ENCODE results near the gene GNG4. TPM values are rescaled to one million over a fixed set of nuclear protein-coding genes. Genes with fewer than 3 reads are reported as not detected.

GNG4 gene
- total and polyA plus RNA-seq, 2 donors (not counting 3 experiments of a cell fraction or from before 2014, with no cell fraction given), result 0.10 TPM; not detected in 1

- no TSS peak for BruUV-seq (replicated peaks)
- dilution Hi-C loops (cut with MboI; ENCODE audit: extremely low pct_ligation_motif_present, low sequenced_read_pairs) (no loop called here), intact Hi-C loops (cut with micrococcal nuclease) (no loop called here)
- Histone ChIP-seq H2AFZ (ENCODE audit: low read depth, low read length) (no peak overlapping the region), H3K27me3 (ENCODE audit: control insufficient read depth in 2 of 2, insufficient read depth in 2 of 2, low read length in 2 of 2) (no peaks in the 10 kb centered on the region), H3K4me3 (replicated peaks in 1 of 3; ENCODE audit: insufficient read depth in 1 of 3, low read depth in 1 of 3, low read length in 3 of 3) (no peak overlapping the region), H3K27ac (ENCODE audit: insufficient read depth, low read depth, low read length) (no peak overlapping the region), H3K9me1 (replicated peaks; ENCODE audit: control insufficient read depth, extremely low read depth, insufficient read depth, low read length) (no peaks in the 10 kb centered on the region), H3K79me2 (ENCODE audit: control insufficient read depth, insufficient read depth, low read length) (no peaks in the 10 kb centered on the region), H3K9ac (replicated peaks; ENCODE audit: extremely low read depth, insufficient read depth, low read length) (no peak overlapping the region), H4K20me1 (replicated peaks; ENCODE audit: control insufficient read depth, extremely low read depth, insufficient read depth, low read length) (no peaks in the 10 kb centered on the region), H3K9me3 (replicated peaks; ENCODE audit: control insufficient read depth, insufficient read depth, low read length) (peaks cover 5% of the 10 kb centered on the region), H3K4me1 (ENCODE audit: control insufficient read depth, extremely low read depth, insufficient read depth, low read length) (no peaks in the 10 kb centered on the region), H3K36me3 (ENCODE audit: control insufficient read depth in 2 of 2, extremely low read depth in 1 of 2, insufficient read depth in 2 of 2, low read length in 2 of 2) (no peaks in the 10 kb centered on the region), H3K4me2 (ENCODE audit: insufficient read depth, low read length) (no peak overlapping the region)
- ChIA-PET POLR2A (no interaction called here), CTCF (no interaction called here)
- DNase-seq (ENCODE audit: low read depth, low spot score) (no peak), FAIRE-seq (no peak)
- TF ChIP-seq JUN (IDR thresholded peaks at IDR 0.05; ENCODE audit: borderline replicate concordance, insufficient read depth, insufficient read length, low read depth) (no peak), GATA2 (IDR thresholded peaks at IDR 0.05; ENCODE audit: insufficient read depth, insufficient read length, low read depth, low read length) (no peak), FOS (IDR thresholded peaks at IDR 0.05; ENCODE audit: borderline replicate concordance, insufficient read depth, low read length) (no peak), EZH2 (IDR thresholded peaks at IDR 0.05; ENCODE audit: borderline replicate concordance, low read depth, low read length, severe bottlenecking) (no peak), POLR2AphosphoS5 (IDR thresholded peaks at IDR 0.05; ENCODE audit: insufficient read depth, low read depth, low read length) (no peak), POLR2A (IDR thresholded peaks at IDR 0.05; ENCODE audit: low read depth, low read length) (no peak), MAX (IDR thresholded peaks at IDR 0.05; ENCODE audit: insufficient read depth, insufficient read length) (no peak), CTCF (IDR thresholded peaks at IDR 0.05; ENCODE audit: extremely low read depth in 1 of 2, insufficient read depth in 1 of 2, low read depth in 1 of 2, low read length in 2 of 2) (no peak), MYC (IDR thresholded peaks at IDR 0.05; ENCODE audit: low read depth, low read length) (no peak)
Observed at GRCh38 chr1:235669277-235669676, 19.7 kb upstream of the GNG4 start.

Measured in endothelial cell of umbilical vein (primary cell).